ENCODE measurements around the gene MEN1. TPM values are rescaled to one million over a fixed set of nuclear protein-coding genes. Genes with fewer than 3 reads are reported as not detected.

MEN1 gene
- polyA plus RNA-seq, 3 donors: 9.4 to 26.2 (median 10.0) TPM

DNA sequence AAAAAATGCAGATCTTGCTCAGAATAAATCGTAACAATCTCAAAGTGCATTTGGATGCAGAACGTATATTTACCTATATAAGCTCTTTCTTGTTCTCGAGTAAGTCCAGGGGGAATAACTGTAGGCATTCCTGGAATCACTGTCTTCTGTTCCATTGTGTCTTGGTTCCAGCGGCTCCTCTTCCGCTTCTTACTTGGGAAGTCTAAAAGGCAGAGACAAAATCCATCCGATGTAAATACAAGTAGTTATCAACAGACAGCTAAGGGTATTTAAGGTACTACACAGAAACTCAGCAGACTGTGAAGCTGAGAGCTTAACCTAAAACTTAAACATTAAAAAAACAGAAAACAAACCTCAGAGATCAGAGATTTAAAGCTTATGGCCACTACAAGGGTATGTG is 33.9 kb downstream of the MEN1 start:
- Histone ChIP-seq H3K4me2 (replicated peaks; ENCODE audit: extremely low read depth, low read length, poor library complexity, severe bottlenecking) (peak overlapping the region; percentile 90), H3K9ac (ENCODE audit: insufficient read depth, low read length, poor library complexity, severe bottlenecking) (no peak overlapping the region), H3K79me2 (ENCODE audit: insufficient read depth, low read length) (peaks cover 60% of the 10 kb centered on the region), H4K20me1 (ENCODE audit: insufficient read depth, low read length) (peaks cover 60% of the 10 kb centered on the region), H3K9me3 (replicated peaks in 1 of 2; ENCODE audit: control insufficient read depth in 1 of 2, insufficient read depth in 1 of 2, low read length in 2 of 2) (no peaks in the 10 kb centered on the region), H2AFZ (ENCODE audit: insufficient read depth, low read depth, low read length, poor library complexity, severe bottlenecking) (no peak overlapping the region), H3K4me3 (replicated peaks in 1 of 3; ENCODE audit: low read depth in 2 of 3, low read length in 3 of 3) (peak overlapping the region in 2 of 3 experiments; percentile 94 to 98), H3K27ac (ENCODE audit: low read depth in 1 of 2, low read length in 2 of 2) (peak overlapping the region in 1 of 2 donors; percentile 71), H3K27me3 (ENCODE audit: control insufficient read depth in 2 of 2, insufficient read depth in 2 of 2, low read length in 2 of 2) (no peaks in the 10 kb centered on the region), H3K4me1 (ENCODE audit: control insufficient read depth in 1 of 2, insufficient read depth in 2 of 2, low read length in 2 of 2) (peaks cover 42 to 51% of the 10 kb centered on the region in 2 donors), H3K36me3 (replicated peaks in 1 of 2; ENCODE audit: control insufficient read depth in 1 of 2, insufficient read depth in 2 of 2, low read length in 2 of 2) (peaks cover 43 to 49% of the 10 kb centered on the region in 2 donors)
- Mint-ChIP-seq H3K4me3 (peak overlapping the region; percentile 90 to 92), H3K27ac (peak overlapping the region in 3 of 7 donors; percentile 25 to 90 (median 82)), H3K27me3 (ENCODE audit: low read depth in 3 of 3) (no peaks in the 10 kb centered on the region), H3K9me3 (no peaks in the 10 kb centered on the region), H3K36me3 (peaks cover 60% of the 10 kb centered on the region in 2 donors), H3K4me1 (peaks cover 66% of the 10 kb centered on the region)
- intact Hi-C loops (cut with micrococcal nuclease): no loop called here
- no peak for DNase-seq
- no peak for TF ChIP-seq CTCF (IDR thresholded peaks at IDR 0.05)
- WGBS (ENCODE audit: insufficient coverage): 80% methylated on average over 1 of the region's 6 CpGs

- H3K4me1 ChIP-seq (ENCODE audit: control insufficient read depth in 1 of 2, insufficient read depth in 2 of 2, low read length in 2 of 2): peaks cover 38 to 47% of the 10 kb centered on the region in 2 donors
- H3K27me3 Mint-ChIP-seq (ENCODE audit: low read depth in 3 of 3): no peaks in the 10 kb centered on the region
- H3K27me3 ChIP-seq (ENCODE audit: control insufficient read depth in 2 of 2, insufficient read depth in 2 of 2, low read length in 2 of 2): no peaks in the 10 kb centered on the region
- intact Hi-C loops (cut with micrococcal nuclease): no loop called here
- no peak overlapping the region for H2AFZ ChIP-seq (ENCODE audit: insufficient read depth, low read depth, low read length, poor library complexity, severe bottlenecking)
- H3K9me3 ChIP-seq (replicated peaks in 1 of 2; ENCODE audit: control insufficient read depth in 1 of 2, insufficient read depth in 1 of 2, low read length in 2 of 2): no peaks in the 10 kb centered on the region
- peaks cover 66 to 72% of the 10 kb centered on the region in 2 donors for H3K36me3 ChIP-seq (replicated peaks in 1 of 2; ENCODE audit: control insufficient read depth in 1 of 2, insufficient read depth in 2 of 2, low read length in 2 of 2)
- H3K9ac ChIP-seq (ENCODE audit: insufficient read depth, low read length, poor library complexity, severe bottlenecking): no peak overlapping the region
- H3K27ac ChIP-seq (ENCODE audit: low read depth in 1 of 2, low read length in 2 of 2): no peak overlapping the region
- peaks cover 83% of the 10 kb centered on the region for H3K79me2 ChIP-seq (ENCODE audit: insufficient read depth, low read length)
- H3K27ac Mint-ChIP-seq: peak overlapping the region in 2 of 7 donors; percentile 43 to 73
- H3K4me3 Mint-ChIP-seq: no peak overlapping the region
- H3K4me1 Mint-ChIP-seq: peaks cover 51% of the 10 kb centered on the region
- H3K4me3 ChIP-seq (replicated peaks in 1 of 3; ENCODE audit: low read depth in 2 of 3, low read length in 3 of 3): no peak overlapping the region
- no peak for TF ChIP-seq CTCF (IDR thresholded peaks at IDR 0.05)
- no peak for DNase-seq
- H3K9me3 Mint-ChIP-seq: no peaks in the 10 kb centered on the region
- H4K20me1 ChIP-seq (ENCODE audit: insufficient read depth, low read length): peaks cover 83% of the 10 kb centered on the region
- peaks cover 80 to 83% of the 10 kb centered on the region in 2 donors for H3K36me3 Mint-ChIP-seq
- 92% methylated on average over 3 of the region's 5 CpGs for WGBS (ENCODE audit: insufficient coverage)
- H3K4me2 ChIP-seq (replicated peaks; ENCODE audit: extremely low read depth, low read length, poor library complexity, severe bottlenecking): no peak overlapping the region
Measured at GRCh38 chr11:64774144-64774543, 36.2 kb downstream of the MEN1 start.
